Dermis microvascular lymphatic vessel endothelial cell (primary cell): Measurements from ENCODE around the gene TRIM31. TPM values are rescaled to one million over a fixed set of nuclear protein-coding genes. Genes with fewer than 3 reads are reported as not detected.

Source experiments
- DNase-seq, 2 donors: peaks; one replicate each; pipeline versions ENCODE4 v3.0.0 to v3.0.0-alpha.2; 2010; ENCODE audit warnings: low read depth in 2 of 2
- total RNA-seq: library from RNA; depleted of rRNA; stranded (reverse); fragments of >200 nt; gene quantifications from 2 replicates; pipeline ENCODE4 v1.2.1, GENCODE V29; 2014

The TRIM31 gene, protein sequence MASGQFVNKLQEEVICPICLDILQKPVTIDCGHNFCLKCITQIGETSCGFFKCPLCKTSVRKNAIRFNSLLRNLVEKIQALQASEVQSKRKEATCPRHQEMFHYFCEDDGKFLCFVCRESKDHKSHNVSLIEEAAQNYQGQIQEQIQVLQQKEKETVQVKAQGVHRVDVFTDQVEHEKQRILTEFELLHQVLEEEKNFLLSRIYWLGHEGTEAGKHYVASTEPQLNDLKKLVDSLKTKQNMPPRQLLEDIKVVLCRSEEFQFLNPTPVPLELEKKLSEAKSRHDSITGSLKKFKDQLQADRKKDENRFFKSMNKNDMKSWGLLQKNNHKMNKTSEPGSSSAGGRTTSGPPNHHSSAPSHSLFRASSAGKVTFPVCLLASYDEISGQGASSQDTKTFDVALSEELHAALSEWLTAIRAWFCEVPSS
- total RNA-seq, result not detected in 2 replicates

DNA sequence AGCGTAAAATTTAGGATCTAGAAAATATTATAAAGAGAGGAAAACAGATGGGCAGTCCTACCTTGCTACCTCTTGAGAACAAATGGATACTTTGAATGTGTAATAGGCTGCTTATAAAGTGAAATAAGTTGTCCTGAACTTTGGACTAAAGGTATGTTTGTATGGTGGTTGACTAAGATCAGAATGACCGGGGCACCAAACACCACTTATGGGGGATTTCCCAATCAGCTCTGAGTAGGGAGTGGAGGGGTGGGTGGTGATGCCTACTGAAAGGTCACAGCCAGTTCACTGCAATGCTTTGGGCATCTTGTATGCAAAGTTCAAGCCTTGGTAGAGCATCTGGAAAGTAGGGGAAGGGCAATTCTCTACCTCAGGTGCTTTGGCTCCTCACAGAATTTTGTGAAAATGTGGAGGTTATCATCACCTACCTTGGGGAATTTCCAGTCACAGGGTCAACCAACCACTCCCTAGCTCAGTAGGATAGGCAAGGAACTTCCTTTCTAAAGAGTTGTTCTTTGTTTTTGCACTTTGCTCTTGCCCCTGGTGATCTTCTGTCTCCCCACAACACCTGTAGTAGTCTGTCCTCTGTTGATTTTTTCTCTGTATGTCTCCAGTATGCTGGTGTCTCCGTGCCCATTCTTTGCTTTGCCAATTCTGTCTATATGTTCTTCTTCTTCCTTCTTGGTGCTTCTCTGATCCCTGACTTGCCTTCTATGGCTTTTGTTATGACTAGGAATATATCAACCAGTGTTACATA, at the start of gene TRIM31:
TRIM31 (minus strand) TSS at position 88 of the 757 bp plus-strand sequence. CDS start 285 bp downstream, outside the sequence.
- no peak for DNase-seq

DNA sequence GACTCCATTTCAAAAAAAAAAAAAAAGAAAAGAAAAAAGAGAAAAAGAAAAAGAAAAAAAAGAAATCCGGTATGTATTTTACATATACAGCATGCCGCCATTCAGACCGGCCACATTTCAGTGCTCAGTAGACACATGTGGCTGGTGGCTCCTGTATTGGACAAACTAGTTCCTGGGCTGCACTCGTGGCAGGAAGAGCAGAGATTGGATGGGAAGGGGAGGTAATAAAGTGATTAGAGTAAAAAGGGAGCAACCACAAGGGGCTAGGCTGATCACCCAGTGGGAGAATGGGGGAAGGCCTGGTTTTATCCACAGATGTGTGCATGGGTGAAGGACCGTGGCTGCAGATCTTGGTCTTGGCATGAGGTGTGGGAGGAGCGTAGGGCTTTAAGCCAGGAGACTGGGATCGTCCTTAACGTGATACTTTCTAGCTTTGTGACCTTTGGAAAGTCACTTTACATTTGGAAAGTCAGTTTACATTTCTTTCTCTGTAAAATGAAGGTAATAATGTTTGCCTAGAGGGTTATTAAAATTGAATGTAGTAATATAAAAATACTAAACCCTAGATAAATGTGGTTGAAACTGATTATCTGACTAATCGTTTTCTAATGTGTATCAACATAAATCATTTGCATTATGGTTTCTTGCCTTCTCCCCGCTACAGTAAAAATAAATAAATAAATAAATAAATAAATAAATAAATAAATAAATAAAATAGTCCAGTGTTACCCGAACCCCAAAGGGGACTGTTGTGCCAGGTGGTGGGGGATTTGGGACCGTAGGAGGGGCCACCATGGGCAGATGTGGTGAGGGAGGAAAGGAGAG, 49.6 kb upstream of the TRIM31 start:
- DNase-seq, result no peak

DNA sequence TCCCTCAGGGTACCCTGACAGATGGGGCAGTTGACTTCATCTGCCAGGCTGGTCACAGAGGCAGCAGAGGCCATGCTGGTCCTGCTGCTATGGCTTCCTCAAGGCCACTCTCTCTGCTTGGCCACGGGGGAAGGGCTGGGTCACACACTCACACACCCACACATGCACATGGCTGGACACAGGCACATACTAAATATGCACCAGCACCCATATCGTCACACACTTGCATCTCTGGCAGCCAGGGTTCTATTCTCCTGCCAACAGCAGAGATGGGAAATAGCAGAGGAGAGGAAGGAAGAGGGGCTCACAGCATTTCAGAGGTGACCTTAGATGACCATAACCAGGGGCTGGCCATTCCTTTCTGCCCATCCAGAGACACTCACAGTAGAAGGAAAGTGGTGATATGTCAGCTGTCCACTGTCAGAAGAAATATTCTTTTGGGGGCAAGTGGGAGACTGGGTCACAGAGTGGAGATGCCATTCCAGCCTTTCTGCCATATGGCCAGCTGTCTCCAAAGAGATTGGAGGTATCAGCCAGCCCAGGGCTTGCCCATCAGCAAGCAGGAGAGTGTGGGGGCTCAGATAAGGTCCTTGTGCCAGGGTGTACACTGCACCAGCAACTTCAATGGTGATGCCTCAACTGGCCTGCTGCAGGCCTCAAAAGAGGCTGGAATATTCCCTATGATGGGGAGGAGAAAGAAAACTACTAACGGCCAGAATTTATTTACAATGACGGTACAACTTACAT, 48.1 kb upstream of the TRIM31 start, which contains the start of gene TRIM10:
TRIM10 (minus strand) TSS at position 427 of the 747 bp plus-strand sequence; CDS start at position 74, 353 bp downstream.
- DNase-seq, result no peak

DNA sequence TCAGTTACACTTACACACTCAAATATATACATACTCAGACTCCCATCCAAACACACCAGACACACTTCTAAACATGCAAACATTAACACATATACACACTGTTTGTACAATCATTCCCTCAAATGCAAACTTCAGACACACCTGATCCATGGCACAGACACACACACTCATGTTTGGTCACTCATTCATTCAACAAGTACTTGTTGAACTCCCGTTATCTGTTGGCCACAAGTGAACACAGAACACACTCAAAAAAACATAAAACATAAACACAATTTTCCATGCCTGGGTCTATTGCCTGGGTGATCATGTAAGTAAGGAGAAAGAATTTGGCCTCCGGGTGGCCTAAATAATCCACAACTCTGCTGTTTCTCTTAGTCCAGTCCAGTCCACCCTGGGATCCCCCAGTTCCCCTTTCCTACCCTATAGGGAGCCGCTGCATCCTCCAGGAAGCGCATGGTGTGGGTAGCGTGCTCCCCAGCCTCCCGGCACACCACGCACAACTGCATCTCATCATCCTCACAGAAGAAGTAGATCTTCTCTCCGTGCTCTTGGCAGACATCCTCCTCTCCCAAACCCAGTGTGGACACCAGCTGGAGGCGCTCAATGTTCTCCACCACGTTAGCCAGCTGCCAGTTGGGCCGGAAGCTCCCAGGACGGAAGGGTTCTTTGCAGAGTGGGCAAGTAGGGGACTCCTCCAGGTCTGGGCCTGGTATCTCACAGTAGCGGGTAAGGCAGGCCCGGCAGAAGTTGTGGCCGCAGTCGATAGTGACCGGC, 47.3 kb upstream of the TRIM31 start:
- DNase-seq, result no peak

DNA sequence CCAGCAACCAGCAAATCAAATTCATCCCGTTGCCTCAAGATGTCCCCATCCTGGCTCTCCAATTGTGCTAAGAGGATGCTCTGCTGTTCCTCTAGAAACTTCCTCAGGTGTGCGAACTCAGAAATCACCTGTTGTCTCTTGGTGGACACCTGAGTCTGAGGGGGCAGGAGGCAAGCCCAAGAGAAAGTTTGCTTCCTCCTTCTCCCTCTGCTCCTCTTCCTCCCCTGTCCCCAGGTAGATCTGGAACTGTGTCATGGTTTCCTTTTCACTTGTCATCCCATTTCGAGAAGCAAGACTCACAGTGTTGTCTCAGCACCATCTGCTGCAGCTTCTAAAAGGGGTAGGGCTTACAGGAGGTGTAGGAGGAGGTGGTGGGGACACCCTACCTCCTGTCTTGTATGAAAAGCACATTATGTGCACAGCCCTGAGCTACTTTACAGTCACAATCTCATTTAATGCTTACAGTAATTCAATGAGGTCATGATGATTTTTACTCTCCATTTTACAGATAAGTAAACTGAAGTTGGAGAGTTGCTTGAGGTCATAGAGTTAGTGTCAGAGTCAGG, 45.7 kb upstream of the TRIM31 start:
- no peak for DNase-seq

DNA sequence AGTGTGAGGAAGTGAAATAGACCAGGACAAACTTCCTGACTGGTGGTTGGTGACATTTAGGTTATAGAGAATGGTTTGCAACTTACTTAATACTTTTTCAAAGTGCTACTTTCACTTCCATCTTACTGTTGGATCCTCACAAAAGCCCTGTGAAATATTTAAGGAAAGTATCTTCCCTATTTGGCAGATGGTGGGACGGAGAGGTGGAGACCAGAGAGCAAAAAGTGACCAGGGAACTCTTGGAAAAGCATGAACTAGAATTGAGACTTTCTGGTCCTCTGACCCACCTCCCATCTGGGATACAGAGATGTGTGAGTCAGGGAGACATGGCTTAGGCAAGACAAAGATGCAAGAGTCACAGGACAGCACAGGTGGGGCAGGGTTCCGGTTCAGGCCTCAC, 45.1 kb upstream of the TRIM31 start:
- DNase-seq, result no peak

DNA sequence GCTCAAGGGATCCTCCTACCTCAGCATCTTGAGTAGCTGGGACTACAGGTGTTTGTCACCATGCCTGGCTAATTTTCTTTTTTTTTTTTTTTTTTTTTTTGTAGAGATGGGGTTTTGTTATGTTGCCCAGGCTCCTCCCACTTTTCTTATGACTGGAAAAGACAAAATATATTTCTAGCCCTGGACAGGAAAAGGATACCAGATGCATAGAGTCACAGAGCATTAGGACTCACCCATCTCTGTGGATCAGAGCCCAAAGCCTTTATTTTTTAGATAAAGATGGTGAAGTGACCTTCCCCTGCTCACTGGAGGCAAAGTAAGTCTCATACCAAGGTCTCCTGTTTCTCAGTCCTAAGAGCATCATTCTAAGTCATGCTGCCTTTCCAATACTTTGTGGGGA, 44.7 kb upstream of the TRIM31 start:
- no peak for DNase-seq

DNA sequence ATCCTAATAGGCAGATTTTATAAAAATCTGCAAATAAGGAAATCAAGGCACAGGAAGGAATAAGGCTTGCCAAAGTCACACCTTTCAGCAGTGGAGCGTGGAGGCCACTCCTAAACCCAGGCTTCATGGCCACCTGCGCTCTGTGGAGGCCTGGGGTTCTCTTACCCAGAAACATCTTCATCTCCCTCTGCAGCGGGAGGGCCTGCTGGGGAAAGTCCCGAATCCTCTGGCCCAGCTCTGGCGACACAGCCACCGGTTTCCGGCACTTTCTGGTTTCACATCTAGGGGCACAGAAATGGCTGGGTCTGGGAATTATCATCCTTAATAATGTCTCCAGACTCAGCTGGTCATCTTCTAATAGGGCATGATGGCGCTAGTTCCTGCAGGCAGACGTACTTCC, 43.9 kb upstream of the TRIM31 start:
- no peak for DNase-seq

DNA sequence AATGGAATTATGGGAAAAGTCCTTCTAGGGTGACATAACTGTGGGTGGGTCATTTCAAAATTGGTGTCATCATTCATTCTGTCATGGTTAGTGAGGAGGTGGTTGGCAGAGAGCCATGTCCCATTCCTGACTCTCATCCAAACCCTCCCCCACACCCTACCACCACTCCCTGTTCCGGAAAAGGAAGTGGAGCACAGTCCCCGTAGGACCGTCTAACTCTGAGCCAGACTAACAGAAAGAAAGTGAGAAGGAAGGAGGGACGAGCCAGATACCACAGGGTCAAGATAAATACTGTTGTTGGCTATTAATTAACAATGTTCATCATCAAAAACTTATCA, 43.3 kb upstream of the TRIM31 start:
- peak; percentile 63 to 86 for DNase-seq

DNA sequence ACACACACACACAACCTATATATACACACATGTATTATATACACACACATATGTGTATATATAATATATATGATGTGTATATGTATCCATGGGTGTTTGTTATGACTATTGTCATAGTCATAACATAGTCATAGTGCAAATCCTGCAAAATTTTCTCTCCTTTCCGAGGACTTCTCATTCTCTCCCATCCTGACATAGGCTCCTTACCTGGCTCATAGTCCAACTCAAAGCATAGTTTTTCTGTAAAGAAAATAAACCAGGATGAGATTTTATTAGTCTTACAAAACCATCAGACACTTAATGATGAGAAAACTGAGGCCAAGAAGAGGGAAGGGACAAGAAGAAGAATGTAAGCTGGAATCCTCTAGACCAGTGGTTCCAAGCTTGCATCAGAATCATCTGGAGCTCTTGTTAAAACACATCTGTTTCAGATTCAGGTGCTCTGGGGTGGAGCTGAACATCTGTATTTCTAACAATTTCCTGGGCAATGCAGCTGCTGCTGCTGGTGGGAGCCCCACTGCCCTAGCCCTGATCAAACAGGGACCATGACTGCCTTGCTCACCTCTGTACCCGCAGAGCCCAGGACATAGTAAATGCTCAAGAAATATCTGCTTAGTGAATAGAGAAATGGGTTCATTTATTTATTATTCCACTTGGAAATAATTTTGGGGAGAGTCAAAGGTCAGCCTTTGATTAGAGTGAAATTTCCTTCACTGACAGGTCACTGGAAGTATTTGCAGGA, 42.8 kb upstream of the TRIM31 start:
- no peak for DNase-seq

DNA sequence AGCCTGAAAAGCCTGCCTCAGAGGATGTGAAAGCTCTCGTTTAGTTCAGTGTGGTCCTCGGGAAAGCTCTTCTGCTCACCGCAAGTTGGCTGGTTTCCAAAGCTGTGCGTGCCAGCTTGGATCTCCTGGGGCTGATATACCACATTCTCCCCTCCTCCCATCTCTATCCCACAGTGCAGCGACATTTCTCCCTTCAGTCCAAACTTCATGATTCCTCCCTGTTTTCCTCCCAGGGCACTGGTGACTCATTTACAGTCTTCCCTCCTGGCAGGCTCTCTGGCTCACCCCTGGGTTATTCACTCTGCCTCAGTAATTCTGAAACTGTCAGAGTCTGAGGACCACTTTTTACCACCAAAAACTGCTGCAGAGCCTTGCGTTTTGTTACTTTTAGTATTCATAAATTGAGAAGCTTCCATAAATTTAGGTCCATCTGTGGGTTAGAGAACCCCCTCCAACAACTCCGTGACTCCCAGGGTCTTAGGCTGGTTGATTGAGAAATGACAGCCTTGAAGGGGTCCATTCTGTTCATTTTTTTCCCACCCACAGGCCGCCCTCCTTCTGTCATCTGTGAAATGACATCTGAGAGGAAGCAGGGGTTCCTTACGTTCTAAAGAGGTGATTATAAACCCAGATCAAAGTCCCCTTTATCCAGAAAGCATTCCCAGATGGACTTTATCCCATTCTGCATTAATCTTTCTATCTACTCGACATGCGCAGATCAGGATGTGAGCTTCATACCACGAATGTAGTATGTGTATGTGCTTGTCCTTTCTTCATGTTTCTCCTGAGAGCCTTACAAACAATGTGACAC, 42.0 kb upstream of the TRIM31 start:
- peak; percentile 16 to 47 for DNase-seq

DNA sequence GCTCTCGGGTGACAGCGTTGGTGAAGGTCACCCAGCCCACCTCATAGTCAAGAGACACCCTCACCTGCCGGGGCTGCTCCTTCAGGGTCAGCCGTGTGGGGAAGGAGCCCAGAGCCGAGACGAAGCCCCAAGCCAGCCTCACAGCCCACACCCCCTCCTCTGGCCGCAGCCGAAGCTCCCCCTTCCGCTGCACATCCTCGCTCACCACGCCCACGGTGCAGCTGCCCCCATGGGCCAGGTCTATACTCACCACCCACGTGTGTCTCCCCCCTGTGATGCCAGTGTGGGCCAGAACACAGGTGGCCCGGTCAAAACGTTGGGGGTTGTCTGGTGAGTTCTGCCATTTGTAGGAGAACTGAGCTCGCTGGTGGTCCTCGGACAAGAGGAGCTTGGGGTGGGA, 41.2 kb upstream of the TRIM31 start:
- no peak for DNase-seq

DNA sequence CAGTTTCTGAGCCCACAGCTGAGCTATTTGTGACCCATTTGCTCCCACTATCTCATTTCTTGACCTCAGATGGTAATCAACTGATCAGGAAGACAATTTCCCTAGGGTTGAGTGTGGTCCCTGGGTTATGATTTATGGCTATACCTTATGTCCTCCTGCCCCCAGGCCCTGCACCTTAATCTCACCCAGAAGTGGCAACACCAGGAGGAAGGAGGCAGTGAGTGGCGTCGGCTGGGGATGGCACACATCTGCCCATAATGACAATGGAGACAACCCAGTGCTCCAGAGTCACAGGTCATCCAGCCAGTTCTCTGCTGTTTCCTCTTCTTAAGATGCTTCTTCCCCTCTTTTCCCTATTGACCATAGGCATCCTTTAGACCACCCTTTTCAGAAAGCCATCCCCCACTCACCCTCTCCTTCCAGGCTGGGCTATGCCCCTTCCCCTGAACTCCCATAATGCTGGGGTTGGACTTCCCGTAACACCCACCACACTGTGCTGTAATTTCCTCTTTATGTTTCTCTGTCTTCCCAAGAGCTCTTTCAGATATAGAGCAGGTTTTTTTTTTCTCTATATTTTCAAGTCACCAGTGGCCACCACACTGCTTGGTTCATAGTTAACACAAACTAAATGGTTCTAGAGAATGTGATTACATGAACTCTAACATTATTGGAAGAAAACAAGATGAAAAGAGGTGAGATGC, 40.2 kb upstream of the TRIM31 start:
- DNase-seq, result no peak

DNA sequence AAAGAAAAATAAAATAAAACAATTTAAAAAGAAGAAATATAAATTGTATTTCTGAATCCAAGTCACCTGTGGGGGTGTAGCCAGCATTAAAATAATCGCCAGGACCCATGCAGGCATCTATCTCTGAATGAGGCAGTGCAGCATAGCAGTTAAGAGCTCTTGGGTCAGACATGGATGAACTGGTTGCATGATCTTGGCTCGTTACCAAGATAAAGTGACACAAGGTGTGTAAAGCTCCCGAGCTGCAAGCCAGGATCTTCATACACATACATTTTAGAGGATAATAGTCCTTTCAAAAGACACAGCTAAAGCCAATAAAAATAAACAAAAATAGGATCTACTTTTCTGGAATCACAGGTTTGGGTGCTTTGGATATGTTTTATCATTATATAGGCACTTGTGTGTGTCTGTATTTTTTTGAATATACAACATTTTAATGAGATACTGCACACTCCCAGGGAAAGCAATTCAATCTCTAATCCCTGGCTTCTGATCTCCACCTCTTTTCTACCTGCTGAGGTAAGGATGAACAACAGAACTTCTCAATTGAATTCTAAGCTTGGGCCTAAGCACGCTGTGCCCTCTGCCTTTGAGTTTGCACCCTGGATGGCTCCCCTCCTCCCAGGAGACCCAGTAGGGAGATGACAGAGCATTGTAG, 39.3 kb upstream of the TRIM31 start:
- no peak for DNase-seq

DNA sequence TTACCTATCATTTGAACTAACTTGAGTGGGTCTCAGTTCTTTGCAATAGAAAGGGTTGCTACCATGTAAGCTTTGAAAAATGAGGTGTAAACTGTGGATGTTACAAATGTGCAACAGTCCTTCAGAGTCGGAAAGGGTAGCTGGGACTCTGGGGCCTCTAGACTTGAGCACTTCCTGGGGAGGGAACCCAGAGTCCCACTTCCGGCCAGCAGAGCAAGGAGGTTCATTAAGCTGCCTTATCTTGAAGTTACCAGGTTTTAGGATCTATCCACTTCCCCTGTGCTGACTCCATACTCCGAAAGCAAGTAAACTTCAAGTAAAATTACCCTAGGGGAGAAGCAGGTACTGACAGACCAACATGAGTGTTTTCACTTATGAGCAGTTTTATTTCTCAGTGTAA, 38.7 kb upstream of the TRIM31 start:
- no peak for DNase-seq

DNA sequence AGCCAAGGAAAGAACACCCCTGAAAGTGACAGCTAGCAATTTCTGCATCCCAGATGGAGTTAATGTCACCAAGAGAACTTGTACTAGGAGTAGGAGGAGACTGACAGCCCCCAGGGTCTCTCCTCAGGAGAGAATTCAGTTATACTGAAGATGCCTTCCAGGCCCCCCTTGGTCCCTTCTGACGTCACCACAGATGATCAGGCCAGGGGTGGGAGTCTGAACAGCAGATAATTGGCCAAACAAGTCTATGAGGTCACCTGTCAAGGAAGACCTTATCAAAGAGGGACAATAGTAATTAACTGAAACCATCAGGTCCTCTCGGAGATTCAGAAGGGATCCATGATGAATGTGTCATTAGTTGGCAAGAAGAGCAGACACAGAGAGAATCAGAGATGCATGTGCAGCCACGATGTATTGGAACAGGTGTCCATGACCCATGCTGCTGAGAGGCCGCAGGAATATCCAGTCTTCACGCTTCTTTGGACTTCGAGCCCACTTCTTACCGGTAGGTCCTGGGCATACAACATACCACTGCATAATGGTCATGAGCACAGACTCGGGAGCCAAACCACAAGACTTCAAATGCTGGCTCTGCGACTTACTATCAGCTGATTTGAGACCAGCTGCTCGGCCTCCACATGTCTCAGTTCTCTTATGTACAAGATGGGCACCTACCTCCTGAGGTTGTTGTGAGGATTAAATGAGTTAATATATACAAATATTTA, 37.9 kb upstream of the TRIM31 start:
- DNase-seq, result no peak
